Amniotic epithelial cell (primary cell): Measurements from ENCODE around the gene SEL1L3.

Experiments used
- DNase-seq: peaks from one replicate; pipeline ENCODE4 v3.0.0-alpha.2; 2010; ENCODE audit warnings: low read depth

Gene SEL1L3

DNA sequence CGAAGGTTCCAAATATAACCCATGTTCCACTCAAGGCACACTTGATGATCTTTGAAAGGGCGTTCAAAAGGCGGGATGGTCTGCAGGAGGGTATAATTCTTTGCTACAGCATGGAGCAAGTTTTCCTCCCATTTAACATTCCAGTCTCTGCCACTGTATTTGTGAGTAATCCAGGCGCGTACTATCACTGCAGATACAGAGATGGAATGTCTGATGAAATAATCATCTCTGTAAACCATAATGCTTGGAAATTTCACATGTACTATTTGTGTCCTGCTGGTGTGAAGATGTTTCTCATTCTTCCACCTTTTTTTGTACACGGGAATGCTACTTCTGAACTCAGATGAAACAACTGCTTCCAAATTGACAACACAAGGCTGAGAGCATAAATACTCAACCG is 15.5 kb downstream of the SEL1L3 start:
- peak; percentile 81 for DNase-seq

- no peak for DNase-seq
Observed at GRCh38 chr4:25845841-25846653, 16.7 kb downstream of the SEL1L3 start.

GRCh38 chr4:25844961-25845712 is 17.7 kb downstream of the SEL1L3 start:
- DNase-seq: no peak

- no peak for DNase-seq
Observed at GRCh38 chr4:25843340-25844097, 19.3 kb downstream of the SEL1L3 start.

DNA sequence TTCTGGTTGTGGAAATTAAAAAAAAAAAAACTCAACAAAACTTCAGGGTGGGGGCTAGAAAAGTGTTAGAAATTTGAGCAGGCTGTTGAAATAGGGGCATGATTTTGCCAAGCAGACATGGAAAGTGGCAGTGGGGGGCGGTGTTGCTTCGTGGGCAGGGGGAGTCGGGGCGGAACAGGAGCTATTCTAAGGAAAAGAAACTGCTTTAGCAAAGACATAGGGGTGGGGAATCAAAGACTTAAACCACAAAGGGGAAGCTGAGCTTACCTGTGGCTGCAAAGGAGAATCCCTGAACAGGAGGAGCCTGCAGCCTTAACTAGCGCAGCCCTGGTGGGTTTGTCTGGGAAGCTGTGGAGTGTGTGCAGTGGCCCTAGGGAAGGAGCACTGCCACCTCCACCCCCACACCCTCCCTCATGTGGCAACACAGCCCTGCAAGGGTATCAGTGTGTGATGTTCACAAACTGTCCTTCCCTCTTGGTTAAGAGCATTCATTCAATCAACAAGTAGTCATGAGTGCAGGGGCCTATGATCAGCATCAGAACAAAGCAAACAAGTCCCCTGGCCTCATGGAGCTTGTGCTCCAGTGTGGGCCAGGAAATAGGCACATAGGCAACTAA is 20.5 kb downstream of the SEL1L3 start:
- DNase-seq: no peak

DNA sequence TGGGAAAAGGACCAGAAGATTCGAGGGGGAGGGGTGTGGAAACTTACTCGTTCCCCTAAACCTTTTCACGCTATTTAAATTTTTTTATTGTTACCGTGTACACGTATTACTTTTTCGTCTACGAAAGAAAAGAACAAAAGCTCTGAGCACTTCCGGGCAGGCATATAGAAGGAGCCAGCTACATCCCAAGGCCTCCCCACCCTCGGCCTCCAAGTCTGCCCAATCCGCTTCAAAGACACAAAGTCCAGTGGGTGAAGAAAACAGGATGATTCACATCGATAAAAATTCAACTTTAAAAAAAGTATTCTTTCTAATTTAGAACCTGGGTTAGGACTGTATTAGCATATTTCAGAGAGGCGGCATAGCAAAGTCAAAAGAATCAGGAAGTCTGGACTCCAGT is 23.1 kb downstream of the SEL1L3 start:
- no peak for DNase-seq

GRCh38 chr4:25839233-25839632 is 23.6 kb downstream of the SEL1L3 start:
- DNase-seq: no peak

- no peak for DNase-seq
Observed at GRCh38 chr4:25838526-25838925, 24.3 kb downstream of the SEL1L3 start.

GRCh38 chr4:25837107-25837506 is 25.7 kb downstream of the SEL1L3 start:
- no peak for DNase-seq

DNA sequence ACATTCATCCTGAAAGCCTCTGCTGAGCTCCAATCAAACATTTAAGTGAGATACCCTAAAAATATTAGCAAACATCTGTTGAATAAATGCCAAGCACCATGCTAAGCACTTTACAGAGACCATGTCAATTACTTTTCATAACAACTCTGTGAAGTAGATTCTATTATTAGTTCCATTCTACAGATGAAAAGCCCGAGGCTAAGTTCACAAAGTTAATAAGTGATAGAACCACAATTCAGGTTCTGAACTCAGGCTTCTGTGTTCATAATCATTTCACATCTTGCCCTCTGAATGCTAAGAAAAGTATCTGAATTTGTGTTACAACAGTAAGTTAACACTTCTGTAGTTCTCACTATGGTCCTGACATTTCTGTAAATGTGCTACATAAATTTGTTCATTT is 27.4 kb downstream of the SEL1L3 start:
- DNase-seq: no peak

DNA sequence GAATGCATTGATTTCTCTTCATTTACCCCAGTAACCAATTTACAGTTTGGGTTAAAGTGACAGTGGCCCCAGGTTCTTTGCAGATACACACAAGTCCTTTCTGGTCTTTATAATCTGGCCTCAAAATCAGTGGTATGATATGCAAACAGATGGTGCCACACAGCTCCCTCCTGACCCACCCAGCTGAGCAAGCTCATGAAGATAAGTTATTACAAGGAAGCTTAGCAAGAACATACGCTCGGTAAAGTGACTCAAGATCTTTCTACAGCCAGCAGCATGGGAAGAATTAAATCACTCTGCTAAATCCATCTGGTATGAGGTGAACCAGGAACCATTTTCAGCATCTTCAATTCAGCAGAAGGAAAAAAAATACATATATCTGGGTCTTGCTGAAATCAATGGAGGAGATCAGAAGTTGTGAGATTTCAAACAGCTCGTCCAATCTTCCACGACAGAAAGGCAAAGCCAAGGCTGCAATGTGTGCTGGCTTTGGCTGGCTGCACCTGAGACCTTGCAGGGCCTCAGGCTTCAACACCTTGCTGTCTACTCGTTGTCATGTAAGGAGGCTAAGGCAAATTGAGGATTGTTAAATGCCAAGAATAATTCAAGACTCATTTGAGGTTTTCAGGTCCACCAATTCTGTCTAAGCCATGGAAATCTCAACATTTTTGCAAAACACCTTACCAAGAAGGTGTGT is 28.2 kb downstream of the SEL1L3 start:
- peak; percentile 64 for DNase-seq

DNA sequence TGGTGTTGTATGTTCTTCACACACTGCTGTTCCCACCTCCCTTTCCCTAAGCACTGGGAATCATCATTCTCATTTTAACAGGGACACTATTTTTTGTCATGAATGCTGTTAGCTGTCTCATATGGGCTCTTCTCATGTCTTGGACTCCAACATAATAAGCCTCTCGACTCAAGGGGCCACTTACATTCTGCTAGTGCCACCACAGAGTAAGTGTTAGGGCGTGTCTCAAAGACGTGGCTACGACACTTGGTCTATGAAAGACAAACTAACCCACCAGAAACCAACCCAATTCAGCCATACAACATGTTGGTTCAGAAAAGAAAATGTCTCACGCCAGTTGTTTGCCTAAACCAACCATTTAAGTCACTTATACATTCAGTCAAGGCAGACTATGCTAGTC is 32.2 kb downstream of the SEL1L3 start:
- no peak for DNase-seq

DNA sequence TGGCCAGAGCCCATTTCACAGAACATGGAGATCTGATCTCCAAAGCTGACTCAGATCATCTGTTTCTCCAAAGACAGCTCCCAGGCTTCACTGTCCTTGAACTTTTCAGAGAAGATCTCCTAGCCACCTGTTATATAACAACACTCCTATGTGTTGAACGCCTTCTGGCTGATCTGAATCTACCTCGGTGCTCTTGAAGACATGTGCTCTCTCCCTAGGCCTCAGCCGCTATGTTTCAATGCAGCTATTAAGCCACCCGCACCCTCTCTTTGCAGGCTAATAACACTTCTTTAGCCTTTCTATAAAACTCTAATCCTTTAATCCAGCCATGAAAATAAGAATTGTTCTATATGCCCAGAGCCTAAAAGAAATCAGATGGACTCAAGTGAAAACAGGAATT is 34.9 kb downstream of the SEL1L3 start:
- no peak for DNase-seq

DNA sequence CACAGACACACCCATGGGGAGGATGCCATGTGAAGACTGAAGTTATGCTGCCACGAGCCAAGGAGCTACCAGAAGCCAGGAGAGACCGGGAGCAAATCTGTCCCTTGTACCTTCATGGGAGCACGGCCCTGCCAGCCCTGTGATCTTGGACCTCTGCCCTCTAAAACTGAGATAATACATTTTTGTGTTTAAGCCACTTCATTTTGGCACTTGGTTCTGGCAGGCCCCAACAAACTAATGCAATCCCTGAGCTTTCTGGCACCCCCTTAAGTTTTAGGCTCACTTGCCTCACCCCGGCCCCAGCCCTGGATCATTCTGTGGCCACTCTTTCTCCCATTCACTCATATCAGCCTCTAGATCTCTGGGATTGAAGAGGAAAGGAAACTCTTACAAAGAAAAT is 35.4 kb downstream of the SEL1L3 start:
- no peak for DNase-seq

DNA sequence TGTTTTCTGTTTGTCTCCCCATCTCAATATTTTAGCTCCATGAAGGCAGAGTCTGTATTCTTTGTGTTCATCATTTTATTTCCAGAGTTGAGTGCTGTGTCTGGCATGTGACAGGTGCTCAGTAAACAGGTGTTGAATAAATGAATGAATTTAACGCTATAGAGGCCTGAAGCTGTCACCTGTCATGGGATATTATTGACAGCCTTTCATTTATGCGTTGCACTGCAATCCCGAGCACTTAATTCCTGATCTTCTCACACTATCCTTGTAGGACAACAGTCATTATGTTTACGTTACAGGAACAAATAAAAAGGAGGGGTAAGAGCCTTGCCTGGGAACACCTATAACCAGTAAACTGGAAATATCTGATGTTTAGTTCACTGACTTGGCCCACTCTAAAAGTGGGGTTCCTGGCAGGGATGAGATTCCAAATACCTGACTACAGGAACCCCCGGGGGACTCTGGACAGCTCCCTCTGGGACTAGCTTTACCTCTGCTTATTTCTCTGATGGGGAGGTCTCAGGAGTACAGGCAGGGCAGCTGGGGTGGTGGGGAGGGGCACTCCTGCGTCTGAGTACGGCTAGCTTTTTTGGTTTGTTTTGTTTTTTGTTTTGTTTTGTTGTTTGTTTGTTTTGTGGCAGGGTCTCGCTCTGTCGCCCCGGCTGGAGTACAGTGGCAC is 36.6 kb downstream of the SEL1L3 start:
- DNase-seq: no peak

- no peak for DNase-seq
Observed at GRCh38 chr4:25823632-25824031, 39.2 kb downstream of the SEL1L3 start.

DNA sequence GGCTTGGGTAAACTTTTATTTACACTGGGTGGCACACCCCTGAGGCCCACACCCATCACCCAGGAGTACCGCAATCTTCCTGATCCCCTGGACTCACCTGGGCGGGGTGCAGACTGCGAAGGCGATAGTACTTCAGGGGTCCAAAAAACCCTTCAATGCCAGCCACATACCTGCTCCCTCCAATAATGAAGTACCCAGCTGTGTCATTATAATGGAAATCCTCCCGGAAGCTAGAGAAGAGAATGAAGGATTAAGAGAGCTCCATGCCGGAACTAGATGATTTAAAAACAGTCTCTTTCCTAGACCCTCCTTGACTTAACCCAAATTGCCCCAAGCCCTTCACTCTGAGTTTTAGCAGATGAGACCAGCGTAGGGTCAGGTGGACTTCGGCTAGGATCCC is 40.9 kb downstream of the SEL1L3 start:
- DNase-seq: no peak

DNA sequence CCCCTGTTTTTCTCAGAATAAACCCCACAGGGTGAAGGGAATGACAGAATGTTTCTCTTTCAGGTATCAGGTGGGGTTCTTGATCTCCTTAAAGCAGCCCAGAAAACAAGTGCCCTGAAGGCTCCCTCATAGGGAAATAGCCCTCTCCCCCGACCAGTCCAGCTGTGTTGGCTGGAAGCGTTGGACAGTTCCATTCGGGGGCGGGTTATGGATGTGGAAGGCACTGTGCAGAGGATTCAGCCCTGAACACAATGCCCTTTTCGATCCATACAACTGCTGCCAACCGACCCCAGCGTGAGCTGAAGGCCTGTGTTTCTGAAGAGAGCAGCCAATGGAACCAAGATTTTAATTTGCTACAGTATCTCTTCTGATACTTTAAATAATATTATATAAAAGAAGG is 41.5 kb downstream of the SEL1L3 start:
- no peak for DNase-seq

GRCh38 chr4:25818876-25819275 is 43.9 kb downstream of the SEL1L3 start:
- DNase-seq: no peak

GRCh38 chr4:25818371-25818871 is 44.4 kb downstream of the SEL1L3 start:
- DNase-seq: peak; percentile 20
